CD14-positive monocyte (primary cell): ENCODE results near the gene FBXL15. TPM values are rescaled to one million over a fixed set of nuclear protein-coding genes. Genes with fewer than 3 reads are reported as not detected.

Experiments
- DNase-seq, 3 donors: peaks; one replicate each; pipeline ENCODE4 v3.0.0-alpha.2; 2011 to 2022
- H2AFZ ChIP-seq: 2 replicates; pipeline ENCODE4 v1.6.0; 2012; ENCODE audit warnings: mild to moderate bottlenecking, low read depth, low read length, inconsistent platforms; ENCODE audit not compliant: insufficient read depth, poor library complexity, severe bottlenecking
- H3K27ac ChIP-seq, 2 donors: 1 replicate in 1 of 2; 2 replicates in 1 of 2; pipeline ENCODE4 v1.5.1; 2012 to 2013; ENCODE audit warnings: low read length in 2 of 2, control low read depth in 1 of 2, inconsistent platforms in 1 of 2, low read depth in 1 of 2, mild to moderate bottlenecking in 1 of 2
- H3K27me3 ChIP-seq, 2 donors: one replicate each; pipeline versions ENCODE4 v1.6.0 to v1.6.1; 2011 to 2013; ENCODE audit warnings: low read length in 2 of 2; ENCODE audit not compliant: control insufficient read depth in 2 of 2, insufficient read depth in 2 of 2
- H3K36me3 ChIP-seq, 2 donors: replicated peaks in 1 of 2; 1 replicate in 1 of 2; 2 replicates in 1 of 2; pipeline versions ENCODE4 v1.5.1 to v1.6.1; 2012 to 2013; ENCODE audit warnings: low read length in 2 of 2, control low read depth in 1 of 2, inconsistent platforms in 1 of 2, mild to moderate bottlenecking in 1 of 2; ENCODE audit not compliant: insufficient read depth in 2 of 2, control insufficient read depth in 1 of 2
- H3K4me1 ChIP-seq, 2 donors: 1 replicate in 1 of 2; 2 replicates in 1 of 2; pipeline versions ENCODE4 v1.5.1 to v1.6.1; 2012 to 2013; ENCODE audit warnings: low read length in 2 of 2, control low read depth in 1 of 2, inconsistent platforms in 1 of 2, mild to moderate bottlenecking in 1 of 2, moderate library complexity in 1 of 2; ENCODE audit not compliant: insufficient read depth in 2 of 2, control insufficient read depth in 1 of 2
- H3K4me2 ChIP-seq: replicated peaks from 2 replicates; pipeline ENCODE3; 2012; ENCODE audit warnings: low read length, moderate library complexity, mild to moderate bottlenecking; ENCODE audit not compliant: poor library complexity, severe bottlenecking; ENCODE audit errors: extremely low read depth
- H3K4me3 ChIP-seq, 3 experiments: fragments of 200-600 bp in 1 of 3; sonication (generic) in 1 of 3; replicated peaks in 1 of 3; 1 replicate in 2 of 3; 2 replicates in 1 of 3; pipeline ENCODE4 v1.5.1; 2011 to 2013; ENCODE audit warnings: low read length in 3 of 3, mild to moderate bottlenecking in 3 of 3, control low read depth in 2 of 3, low read depth in 2 of 3, inconsistent platforms in 1 of 3, moderate library complexity in 1 of 3
- H3K79me2 ChIP-seq: 2 replicates; pipeline ENCODE4 v1.6.0; 2012; ENCODE audit warnings: mild to moderate bottlenecking, control low read depth, inconsistent platforms, low read length, moderate library complexity; ENCODE audit not compliant: insufficient read depth
- H3K9ac ChIP-seq: 2 replicates; pipeline ENCODE4 v1.6.0; 2017; ENCODE audit warnings: low read length, mild to moderate bottlenecking; ENCODE audit not compliant: insufficient read depth, poor library complexity, severe bottlenecking
- H3K9me3 ChIP-seq, 2 donors: replicated peaks in 1 of 2; 1 replicate in 1 of 2; 2 replicates in 1 of 2; pipeline versions ENCODE4 v1.5.1 to v1.6.1; 2012 to 2013; ENCODE audit warnings: low read length in 2 of 2, control low read depth in 1 of 2; ENCODE audit not compliant: control insufficient read depth in 1 of 2, insufficient read depth in 1 of 2
- H4K20me1 ChIP-seq: 2 replicates; pipeline ENCODE4 v1.6.0; 2012; ENCODE audit warnings: mild to moderate bottlenecking, low read length, control low read depth, moderate library complexity; ENCODE audit not compliant: insufficient read depth
- H3K27ac Mint-ChIP-seq, 7 donors: one replicate each; pipeline ENCODE4 v1.8.0; 2020; ENCODE audit warnings: mild to moderate bottlenecking in 7 of 7, mixed read lengths in 7 of 7, moderate library complexity in 6 of 7, inconsistent platforms in 2 of 7
- H3K27me3 Mint-ChIP-seq, 3 donors: one replicate each; pipeline ENCODE4 v1.8.0; 2021 to 2022; ENCODE audit warnings: low read depth in 3 of 3, mild to moderate bottlenecking in 3 of 3, mixed read lengths in 3 of 3, moderate library complexity in 3 of 3, inconsistent platforms in 1 of 3
- H3K36me3 Mint-ChIP-seq, 2 donors: one replicate each; pipeline ENCODE4 v1.8.0; 2020; ENCODE audit warnings: mixed read lengths in 2 of 2, inconsistent platforms in 1 of 2, mild to moderate bottlenecking in 1 of 2
- H3K4me1 Mint-ChIP-seq: one replicate; pipeline ENCODE4 v1.8.0; 2020; ENCODE audit warnings: mild to moderate bottlenecking, mixed read lengths
- H3K4me3 Mint-ChIP-seq, 2 donors: one replicate each; pipeline ENCODE4 v1.8.0; 2020; ENCODE audit warnings: mild to moderate bottlenecking in 2 of 2, mixed read lengths in 2 of 2, moderate library complexity in 1 of 2
- H3K9me3 Mint-ChIP-seq, 7 donors: one replicate each; pipeline ENCODE4 v1.8.0; 2020 to 2022; ENCODE audit warnings: mixed read lengths in 7 of 7, mild to moderate bottlenecking in 6 of 7, moderate library complexity in 6 of 7, inconsistent platforms in 2 of 7
- CTCF ChIP-seq: fragments of 200-600 bp; IDR thresholded peaks from one replicate; pipeline ENCODE4 v1.8.0; 2022; ENCODE audit warnings: antibody characterized with exemption, mild to moderate bottlenecking
- WGBS: methylation state at CpG from one replicate; pipeline ENCODE4 v1.1.5; 2013; ENCODE audit warnings: missing lambda C conversion rate; ENCODE audit not compliant: insufficient coverage; 5-methylcytosine and 5-hydroxymethylcytosine counted together
- intact Hi-C, 2 donors: fragments of 100-400 bp; cut with micrococcal nuclease; formaldehyde crosslinking; loops; one replicate each; pipeline versions ENCODE4 v1.15.0 to v1.15.1; 2023
- polyA plus RNA-seq, 3 donors: library from polyadenylated mRNA; depleted of rRNA in 1 of 3; unstranded in 2 of 3; stranded (reverse) in 1 of 3; fragments of 300-500 nt in 2 of 3; fragments of >200 nt in 1 of 3; fragmentation: Illumina TruSeq in 2 of 3; gene quantifications; 1 replicate in 2 of 3; 2 replicates in 1 of 3; pipeline ENCODE4 v1.2.3, GENCODE V29; 2012 to 2021
- small RNA-seq: library from RNA; depleted of rRNA; stranded (forward); fragments of <200 nt; gene quantifications from one replicate; pipeline ENCODE3, GENCODE V24; 2012; ENCODE audit warnings: low read depth; ENCODE audit not compliant: insufficient read length

Gene FBXL15
- polyA plus RNA-seq, 3 donors, result 16.0 to 36.3 (median 25.5) TPM

- peaks cover 0 to 6% (median 4%) of the 10 kb centered on the region in 3 donors for H3K27me3 Mint-ChIP-seq
- Histone ChIP-seq H3K27ac (peak overlapping the region; percentile 63 to 86), H4K20me1 (no peaks in the 10 kb centered on the region), H3K79me2 (no peaks in the 10 kb centered on the region), H3K4me1 (peaks cover 30 to 36% of the 10 kb centered on the region in 2 donors), H3K27me3 (no peaks in the 10 kb centered on the region), H2AFZ (peak overlapping the region; percentile 46), H3K4me2 (peak overlapping the region; percentile 48), H3K9ac (peak overlapping the region; percentile 40), H3K4me3 (peak overlapping the region in 1 of 3 experiments; percentile 35), H3K9me3 (no peaks in the 10 kb centered on the region), H3K36me3 (peaks cover 2 to 9% of the 10 kb centered on the region in 2 donors)
- intact Hi-C loops, result no loop called here
- DNase-seq, result peak in 1 of 3 donors; percentile 10
- H3K4me1 Mint-ChIP-seq, result peaks cover 38% of the 10 kb centered on the region
- H3K9me3 Mint-ChIP-seq, result no peaks in the 10 kb centered on the region
- H3K36me3 Mint-ChIP-seq, result peaks cover 20 to 28% of the 10 kb centered on the region in 2 donors
- peak overlapping the region; percentile 93 to 97 (median 96) for H3K27ac Mint-ChIP-seq
- no peak for TF ChIP-seq CTCF
- 82% methylated on average over 5 of the region's 9 CpGs for WGBS
- H3K4me3 Mint-ChIP-seq, result peak overlapping the region in 1 of 2 donors; percentile 35
These were observed 48.0 kb downstream of the FBXL15 start for GRCh38 chr10:102468683-102469082.

GRCh38 chr10:102470579-102471546 lies 50.2 kb downstream of the FBXL15 start:
- Mint-ChIP-seq H3K9me3 (no peaks in the 10 kb centered on the region), H3K4me3 (peak overlapping the region in 1 of 2 donors; percentile 20), H3K27me3 (peaks cover 0 to 6% (median 2%) of the 10 kb centered on the region in 3 donors), H3K27ac (peak overlapping the region in 3 of 7 donors; percentile 54 to 96 (median 95)), H3K4me1 (peaks cover 37% of the 10 kb centered on the region), H3K36me3 (peaks cover 26 to 38% of the 10 kb centered on the region in 2 donors)
- WGBS, result 96% methylated on average over 29 of the region's 36 CpGs
- DNase-seq, result peak in 1 of 3 donors; percentile 3
- Histone ChIP-seq H3K79me2 (no peaks in the 10 kb centered on the region), H3K4me2 (no peak overlapping the region), H3K27ac (peak overlapping the region in 1 of 2 donors; percentile 86), H3K4me3 (no peak overlapping the region), H4K20me1 (no peaks in the 10 kb centered on the region), H3K4me1 (peaks cover 30 to 36% of the 10 kb centered on the region in 2 donors), H2AFZ (no peak overlapping the region), H3K9ac (no peak overlapping the region), H3K27me3 (no peaks in the 10 kb centered on the region), H3K36me3 (peaks cover 2 to 11% of the 10 kb centered on the region in 2 donors), H3K9me3 (no peaks in the 10 kb centered on the region)
- no peak for TF ChIP-seq CTCF
- intact Hi-C loops, result loop anchor here in 1 of 2 donors (10.0 kb wide), 1 partner anchor 76 kb away; the partner anchor contains the start of gene NFKB2

Small RNAs within 50 kb of the gene (small RNA-seq; reads per million reads assigned to genes)
- gene MIR146B, result 12.3 reads per million, percentile 79 among the genes with 10 or more reads in this experiment

Other genes with a start within 250 kb of the FBXL15 start
- gene ELOVL3, start 194.5 kb upstream of the FBXL15 start, polyA plus RNA-seq, result 1 to 10 TPM; 1.5 to 3.2 (median 2.2) TPM
- not detected for gene PITX3, start 179.3 kb upstream of the FBXL15 start, polyA plus RNA-seq
- gene GBF1, start 175.3 kb upstream of the FBXL15 start, polyA plus RNA-seq, result 10 to 100 TPM in 2 of 3 donors, 1 to 10 TPM in 1; 4.2 to 17.4 (median 11.9) TPM
- gene NFKB2, start 25.1 kb upstream of the FBXL15 start, polyA plus RNA-seq, result 100 to 1,000 TPM in 1 of 3 donors, 10 to 100 TPM in 1, 1 to 10 TPM in 1; 6.8 to 111 (median 15.0) TPM
- gene PSD, start 2.1 kb upstream of the FBXL15 start, polyA plus RNA-seq, result 1 to 10 TPM in 2 of 3 donors, under 1 TPM in 1; 0.27 to 1.5 (median 1.1) TPM
- gene CUEDC2, start 11.7 kb downstream of the FBXL15 start, polyA plus RNA-seq, result 10 to 100 TPM; 58.5 to 70.2 (median 66.7) TPM
- gene C10orf95, start 30.7 kb downstream of the FBXL15 start, polyA plus RNA-seq, result under 1 TPM in 1 of 3 donors, not detected in 2; 0.27 TPM
- 10 to 100 TPM; 72.7 to 79.4 (median 79.0) TPM for gene ACTR1A, start 81.9 kb downstream of the FBXL15 start, polyA plus RNA-seq
- gene SUFU, start 83.1 kb downstream of the FBXL15 start, polyA plus RNA-seq, result 10 to 100 TPM in 1 of 3 donors, 1 to 10 TPM in 2; 3.2 to 10.0 (median 5.7) TPM
- gene TRIM8, start 223.6 kb downstream of the FBXL15 start, polyA plus RNA-seq, result 100 to 1,000 TPM in 1 of 3 donors, 10 to 100 TPM in 2; 39.4 to 183 (median 41.4) TPM